SK-N-SH (cell line): ENCODE results near the gene RRAD. TPM values are rescaled to one million over a fixed set of nuclear protein-coding genes. Genes with fewer than 3 reads are reported as not detected.

Experiments
- CTCF ChIA-PET: fragments of 300-600, 350-600 bp; formaldehyde crosslinking; extraction: SDS; loops from one replicate; lab custom pipeline; 2021; lab: Yijun Ruan, JAX
- POLR2A ChIA-PET: fragments of 350-600 bp; sonication (Branson Sonifier 250); formaldehyde crosslinking; extraction: SDS; loops from one replicate; lab custom pipeline; 2020; ENCODE audit warnings: antibody characterized with exemption, inconsistent platforms; lab: Yijun Ruan, JAX
- DNase-seq: peaks from one replicate; pipeline ENCODE4 v3.0.0; 2012
- H2AFZ ChIP-seq: fragments of 200-600 bp; sonication (generic); 2 replicates; pipeline ENCODE4 v1.8.1; 2016; ENCODE audit warnings: antibody characterized with exemption, mild to moderate bottlenecking, low read depth
- H3F3A ChIP-seq: fragments of 200-600 bp; sonication (generic); replicated peaks from 2 replicates; pipeline ENCODE3; 2016; ENCODE audit warnings: antibody characterized with exemption, mild to moderate bottlenecking; ENCODE audit not compliant: insufficient read depth
- H3K27ac ChIP-seq, 2 experiments: fragments of 200-500 bp in 1 of 2; fragments of 200-600 bp in 1 of 2; sonication (Bioruptor generic) in 1 of 2; sonication (generic), shearing (Covaris generic) in 1 of 2; 2 replicates each; pipeline versions ENCODE4 v1.5.1 to v1.6.1; 2014 to 2016; ENCODE audit warnings: low read depth in 2 of 2, inconsistent platforms in 1 of 2, low read length in 1 of 2, mild to moderate bottlenecking in 1 of 2, mixed read lengths in 1 of 2
- H3K27me3 ChIP-seq: fragments of 200-600 bp; sonication (generic), shearing (Covaris generic); 2 replicates; pipeline ENCODE4 v1.6.1; 2016; ENCODE audit warnings: mixed run types; ENCODE audit not compliant: insufficient read depth
- H3K36me3 ChIP-seq, 2 experiments: fragments of 200-500 bp in 1 of 2; fragments of 200-600 bp in 1 of 2; sonication (Bioruptor generic) in 1 of 2; sonication (generic) in 1 of 2; replicated peaks in 1 of 2; 2 replicates each; pipeline versions ENCODE3 to v1.5.1; 2014 to 2016; ENCODE audit warnings: low read length in 1 of 2, mild to moderate bottlenecking in 1 of 2; ENCODE audit not compliant: insufficient read depth in 2 of 2, control insufficient read depth in 1 of 2
- H3K4me1 ChIP-seq, 2 experiments: fragments of 200-500 bp in 1 of 2; fragments of 200-600 bp in 1 of 2; sonication (Bioruptor generic) in 1 of 2; sonication (generic), shearing (Covaris generic) in 1 of 2; 2 replicates each; pipeline versions ENCODE4 v1.5.1 to v1.6.1; 2014 to 2016; ENCODE audit warnings: low read depth in 1 of 2, low read length in 1 of 2, mixed run types in 1 of 2; ENCODE audit not compliant: insufficient read depth in 2 of 2, control insufficient read depth in 1 of 2
- H3K4me2 ChIP-seq: fragments of 200-600 bp; sonication (generic), shearing (Covaris generic); 2 replicates; pipeline ENCODE4 v1.6.1; 2017; ENCODE audit warnings: mixed run types
- H3K4me3 ChIP-seq, 2 experiments: fragments of 200-500 bp in 1 of 2; fragments of 200-600 bp in 1 of 2; sonication (Bioruptor generic) in 1 of 2; sonication (generic), shearing (Covaris generic) in 1 of 2; 2 replicates each; pipeline versions ENCODE4 v1.5.1 to v1.8.1; 2014 to 2016; ENCODE audit warnings: low read depth in 2 of 2, inconsistent platforms in 1 of 2, low read length in 1 of 2, mild to moderate bottlenecking in 1 of 2, mixed read lengths in 1 of 2, moderate library complexity in 1 of 2
- H3K79me2 ChIP-seq: fragments of 200-600 bp; sonication (generic); 2 replicates; pipeline ENCODE4 v1.8.1; 2017; ENCODE audit warnings: mild to moderate bottlenecking; ENCODE audit not compliant: insufficient read depth
- H3K9ac ChIP-seq: fragments of 200-600 bp; sonication (generic); 2 replicates; pipeline ENCODE4 v1.6.1; 2017; ENCODE audit warnings: mixed run types
- H3K9me2 ChIP-seq: fragments of 200-600 bp; sonication (generic); 2 replicates; pipeline ENCODE4 v1.6.1; 2017; ENCODE audit warnings: mixed run types
- H3K9me3 ChIP-seq: fragments of 200-600 bp; sonication (generic); 2 replicates; pipeline ENCODE4 v1.6.1; 2017; ENCODE audit warnings: mixed run types, mild to moderate bottlenecking, moderate library complexity
- H4K20me1 ChIP-seq: fragments of 200-600 bp; sonication (generic); 2 replicates; pipeline ENCODE4 v1.6.1; 2017; ENCODE audit warnings: mild to moderate bottlenecking, mixed run types; ENCODE audit not compliant: insufficient read depth
- CTCF ChIP-seq: fragments of 200-600 bp; sonication (generic); IDR thresholded peaks from 2 replicates; pipeline ENCODE4 v1.6.1; 2017; ENCODE audit warnings: antibody characterized with exemption, mild to moderate bottlenecking, moderate library complexity
- ELF1 ChIP-seq: IDR thresholded peaks from 2 replicates; pipeline ENCODE4 v1.4.0; 2012
- EP300 ChIP-seq, 2 experiments: IDR thresholded peaks; 2 replicates each; pipeline versions ENCODE4 v1.4.0 to v1.6.1; 2012; ENCODE audit warnings: borderline replicate concordance in 1 of 2, low read depth in 1 of 2, low read length in 1 of 2
- FOSL2 ChIP-seq: IDR thresholded peaks from 2 replicates; pipeline ENCODE4 v1.4.0; 2012; ENCODE audit warnings: low read depth, mild to moderate bottlenecking, moderate library complexity, borderline replicate concordance
- FOXJ3 ChIP-seq: sonication (generic); formaldehyde crosslinking; IDR thresholded peaks from 2 replicates; pipeline ENCODE4 v1.5.1; 2020; ENCODE audit warnings: mild to moderate bottlenecking, missing genetic modification reagents
- GATA2 ChIP-seq: sonication (generic); formaldehyde crosslinking; IDR thresholded peaks from 2 replicates; pipeline ENCODE4 v1.5.0; 2020; ENCODE audit warnings: mild to moderate bottlenecking, missing genetic modification reagents
- JUND ChIP-seq: IDR thresholded peaks from 2 replicates; pipeline ENCODE4 v1.4.0; 2012
- MEF2A ChIP-seq: IDR thresholded peaks from 2 replicates; pipeline ENCODE4 v1.4.0; 2012; ENCODE audit warnings: low read depth, borderline replicate concordance
- NRF1 ChIP-seq: IDR thresholded peaks from 2 replicates; pipeline ENCODE4 v1.6.1; 2012; ENCODE audit warnings: low read depth, mild to moderate bottlenecking, low read length
- POLR2AphosphoS5 ChIP-seq: IDR thresholded peaks from 2 replicates; pipeline ENCODE4 v1.6.1; 2012; ENCODE audit warnings: low read depth, low read length
- REST ChIP-seq: IDR thresholded peaks from 2 replicates; pipeline ENCODE4 v1.6.1; 2012; ENCODE audit warnings: mild to moderate bottlenecking, low read depth, low read length, moderate library complexity
- RFX5 ChIP-seq: IDR thresholded peaks from 2 replicates; pipeline ENCODE4 v1.6.1; 2012; ENCODE audit warnings: mild to moderate bottlenecking, improper control_type of control experiment, low read length
- SIN3A ChIP-seq: IDR thresholded peaks from 2 replicates; pipeline ENCODE4 v1.6.1; 2012; ENCODE audit warnings: low read depth, mild to moderate bottlenecking, low read length, moderate library complexity, borderline replicate concordance
- SMC3 ChIP-seq: IDR thresholded peaks from 2 replicates; pipeline ENCODE4 v1.6.1; 2012; ENCODE audit warnings: low read depth, low read length, improper control_type of control experiment
- TAF1 ChIP-seq: IDR thresholded peaks from 2 replicates; pipeline ENCODE4 v1.6.1; 2012; ENCODE audit warnings: low read depth, mild to moderate bottlenecking, low read length, moderate library complexity, borderline replicate concordance
- TCF12 ChIP-seq: IDR thresholded peaks from 2 replicates; pipeline ENCODE4 v1.4.0; 2012
- USF1 ChIP-seq: IDR thresholded peaks from 2 replicates; pipeline ENCODE4 v1.4.0; 2012; ENCODE audit warnings: low read depth, borderline replicate concordance
- YY1 ChIP-seq: IDR thresholded peaks from 2 replicates; pipeline ENCODE4 v1.4.0; 2012; ENCODE audit warnings: low read depth, mild to moderate bottlenecking
- WGBS: methylation state at CpG from one replicate; pipeline ENCODE4 v1.1.6; 2017; ENCODE audit warnings: low lambda C conversion rate; 5-methylcytosine and 5-hydroxymethylcytosine counted together
- polyA plus RNA-seq, 3 experiments: library from polyadenylated mRNA; depleted of rRNA; stranded (reverse); fragments of >200 nt; gene quantifications; 2 replicates each; pipeline ENCODE4 v1.2.3, GENCODE V29; 2012

Gene RRAD
- polyA plus RNA-seq, 1 of the 3 experiments (the other 2 are of a cell fraction) = 9.3 TPM

DNA sequence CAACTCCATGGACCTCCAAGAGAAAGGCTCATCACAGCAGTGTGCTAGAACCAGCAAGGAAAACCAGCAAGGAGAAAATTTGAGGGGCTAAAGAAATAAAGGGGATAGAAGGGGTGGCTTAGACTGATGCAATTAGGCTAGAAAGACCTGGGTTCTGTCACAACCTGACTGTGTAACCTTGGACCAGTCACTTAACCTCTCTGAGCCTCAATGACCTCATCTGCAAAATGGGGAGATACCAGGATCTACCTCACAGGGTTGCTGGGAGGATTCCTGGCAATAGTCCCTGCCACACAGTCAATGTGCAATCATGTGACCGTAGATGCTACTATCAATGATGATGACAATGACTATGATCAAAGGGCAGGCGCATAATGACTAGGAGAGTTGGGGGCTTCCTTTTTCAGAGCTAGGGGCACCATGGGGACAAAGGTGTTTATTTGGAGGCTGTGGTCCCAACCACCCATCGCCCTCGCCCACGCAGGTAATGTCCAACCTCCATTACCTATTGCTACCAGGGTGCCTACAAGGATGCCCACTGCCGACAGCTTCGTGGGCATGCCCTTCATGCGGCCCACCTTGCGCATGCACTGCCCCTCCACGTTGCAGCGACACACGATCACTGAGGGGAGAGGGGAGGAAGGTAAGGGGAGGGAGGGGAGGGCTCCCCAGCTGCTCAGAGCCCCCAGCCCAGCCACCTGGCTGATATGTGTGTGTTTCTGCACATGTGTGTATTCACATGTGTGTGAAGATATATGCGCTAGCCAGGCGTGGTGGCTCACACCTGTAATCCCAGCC, 16.4 kb downstream of the RRAD start:
- H3K9me2 ChIP-seq = no peaks in the 10 kb centered on the region
- H3K4me3 ChIP-seq = no peak overlapping the region
- no peaks in the 10 kb centered on the region for H3K9me3 ChIP-seq
- H3K79me2 ChIP-seq = no peaks in the 10 kb centered on the region
- H3K36me3 ChIP-seq = no peaks in the 10 kb centered on the region
- H3K9ac ChIP-seq = no peak overlapping the region
- no peak overlapping the region for H3K27ac ChIP-seq
- H2AFZ ChIP-seq = no peak overlapping the region
- no peaks in the 10 kb centered on the region for H3K27me3 ChIP-seq
- H3K4me1 ChIP-seq = no peaks in the 10 kb centered on the region; a peak in 1 of 4 replicates
- TF ChIP-seq CTCF (no peak), GATA2 (no peak), TAF1 (no peak), FOSL2 (no peak), SMC3 (no peak), SIN3A (no peak), EP300 (IDR thresholded peaks at IDR 0.05; ENCODE audit: borderline replicate concordance in 1 of 2, low read depth in 1 of 2, low read length in 1 of 2) (no peak), RFX5 (no peak), TCF12 (no peak), REST (no peak), POLR2AphosphoS5 (no peak), MEF2A (no peak), FOXJ3 (CRISPR knock-in tag) (no peak), ELF1 (no peak), JUND (no peak), USF1 (no peak), YY1 (no peak), NRF1 (no peak)
- TF ChIP-seq, all 33 proteins: peak for 0
- 83% methylated on average over 12 of the region's 14 CpGs for WGBS
- no peaks in the 10 kb centered on the region for H3F3A ChIP-seq
- DNase-seq = no peak
- CTCF ChIA-PET = interaction anchor here (0.7 to 5.7 kb wide), 11 partner anchors 8 to 78 kb away, joined by 3 to 40 read pairs (median 5); partner anchors contain the start of genes CDH16, NAE1 and PDP2
- no peaks in the 10 kb centered on the region for H4K20me1 ChIP-seq
- POLR2A ChIA-PET = interaction anchor here (1.0 kb wide), 1 partner anchor 22 kb away, joined by 3 read pairs; no protein-coding TSS in a partner anchor
- no peak overlapping the region for H3K4me2 ChIP-seq
